Mesenchymal stem cell (in vitro differentiated cells and primary cell): ENCODE measurements around the gene TBL3.

Source experiments
- DNase-seq: peaks from one replicate; pipeline ENCODE4 v3.0.0-alpha.2; 2013
- H2AFZ ChIP-seq: one replicate; pipeline ENCODE4 v1.6.1; 2013; ENCODE audit warnings: low read depth, mild to moderate bottlenecking, control low read depth, inconsistent platforms, low read length, moderate library complexity
- H2AK5ac ChIP-seq: 2 replicates; pipeline ENCODE4 v1.6.1; 2013; ENCODE audit warnings: low read length, moderate library complexity, mild to moderate bottlenecking, inconsistent platforms; ENCODE audit not compliant: severe bottlenecking
- H2BK120ac ChIP-seq: one replicate; pipeline ENCODE4 v1.6.1; 2013; ENCODE audit warnings: low read depth, mild to moderate bottlenecking, inconsistent platforms, low read length, moderate library complexity
- H2BK12ac ChIP-seq, 2 experiments: one replicate each; pipeline ENCODE4 v1.6.1; 2013; ENCODE audit warnings: inconsistent platforms in 2 of 2, low read length in 2 of 2, mild to moderate bottlenecking in 2 of 2, moderate library complexity in 2 of 2, control low read depth in 1 of 2
- H2BK15ac ChIP-seq: one replicate; pipeline ENCODE4 v1.6.1; 2013; ENCODE audit warnings: mild to moderate bottlenecking, low read depth, inconsistent platforms; ENCODE audit not compliant: poor library complexity, severe bottlenecking
- H2BK5ac ChIP-seq: 2 replicates; pipeline ENCODE4 v1.6.1; 2013; ENCODE audit warnings: low read depth, mild to moderate bottlenecking, low read length, control low read depth, inconsistent platforms; ENCODE audit not compliant: poor library complexity, severe bottlenecking
- H3K14ac ChIP-seq, 2 experiments: one replicate each; pipeline ENCODE4 v1.6.1; 2013; ENCODE audit warnings: inconsistent platforms in 2 of 2, low read length in 2 of 2, control low read depth in 1 of 2, mild to moderate bottlenecking in 1 of 2, moderate library complexity in 1 of 2
- H3K18ac ChIP-seq, 2 experiments: one replicate each; pipeline ENCODE4 v1.6.1; 2013; ENCODE audit warnings: inconsistent platforms in 2 of 2, low read length in 2 of 2, control low read depth in 1 of 2, low read depth in 1 of 2, mild to moderate bottlenecking in 1 of 2
- H3K23ac ChIP-seq, 2 experiments: one replicate each; pipeline ENCODE4 v1.6.1; 2013; ENCODE audit warnings: inconsistent platforms in 2 of 2, low read length in 2 of 2, mild to moderate bottlenecking in 2 of 2, moderate library complexity in 2 of 2, control low read depth in 1 of 2
- H3K27ac ChIP-seq: 2 replicates; pipeline ENCODE4 v1.5.1; 2013; ENCODE audit warnings: mild to moderate bottlenecking, moderate library complexity, low read length, control low read depth, inconsistent platforms; ENCODE audit not compliant: poor library complexity, severe bottlenecking
- H3K27me3 ChIP-seq, 2 experiments: 2 replicates each; pipeline versions ENCODE4 v1.6.1 to v1.7.0; 2013; ENCODE audit warnings: low read length in 2 of 2, mild to moderate bottlenecking in 2 of 2, moderate library complexity in 2 of 2, control low read depth in 1 of 2, inconsistent platforms in 1 of 2; ENCODE audit not compliant: control insufficient read depth in 1 of 2, insufficient read depth in 1 of 2
- H3K36me3 ChIP-seq, 2 experiments: 2 replicates each; pipeline versions ENCODE4 v1.6.1 to v1.7.0; 2013; ENCODE audit warnings: low read length in 2 of 2, control low read depth in 1 of 2, inconsistent platforms in 1 of 2, low read depth in 1 of 2, mild to moderate bottlenecking in 1 of 2; ENCODE audit not compliant: insufficient read depth in 2 of 2, control insufficient read depth in 1 of 2
- H3K4ac ChIP-seq, 2 experiments: one replicate each; pipeline ENCODE4 v1.6.1; 2013; ENCODE audit warnings: inconsistent platforms in 2 of 2, low read length in 2 of 2, mild to moderate bottlenecking in 2 of 2, moderate library complexity in 2 of 2, control low read depth in 1 of 2, low read depth in 1 of 2
- H3K4me1 ChIP-seq: 2 replicates; pipeline ENCODE4 v1.6.1; 2013; ENCODE audit warnings: low read depth, low read length, control low read depth; ENCODE audit not compliant: control insufficient read depth, insufficient read depth
- H3K4me2 ChIP-seq: 2 replicates; pipeline ENCODE4 v1.6.1; 2013; ENCODE audit warnings: low read length, mild to moderate bottlenecking, inconsistent platforms; ENCODE audit not compliant: poor library complexity, severe bottlenecking
- H3K4me3 ChIP-seq, 2 experiments: 2 replicates each; pipeline versions ENCODE4 v1.5.1 to v1.7.0; 2013; ENCODE audit warnings: low read length in 2 of 2, mild to moderate bottlenecking in 2 of 2, control low read depth in 1 of 2, low read depth in 1 of 2; ENCODE audit not compliant: insufficient read depth in 1 of 2
- H3K79me1 ChIP-seq: replicated peaks from 2 replicates; pipeline ENCODE4 v1.6.1; 2013; ENCODE audit warnings: mild to moderate bottlenecking, control low read depth, low read length, inconsistent platforms; ENCODE audit not compliant: poor library complexity, severe bottlenecking
- H3K9ac ChIP-seq: 2 replicates; pipeline ENCODE4 v1.7.0; 2013; ENCODE audit warnings: mild to moderate bottlenecking, low read length, moderate library complexity
- H3K9me3 ChIP-seq: 2 replicates; pipeline ENCODE4 v1.7.0; 2013; ENCODE audit warnings: mild to moderate bottlenecking, low read length; ENCODE audit not compliant: control insufficient read depth
- H4K8ac ChIP-seq: one replicate; pipeline ENCODE4 v1.6.1; 2013; ENCODE audit warnings: inconsistent platforms, mild to moderate bottlenecking, low read length, moderate library complexity
- H4K91ac ChIP-seq: one replicate; pipeline ENCODE4 v1.6.1; 2013; ENCODE audit warnings: mild to moderate bottlenecking, low read length, inconsistent platforms
- WGBS: methylation state at CpG from one replicate; pipeline ENCODE4 v1.1.7; 2013; ENCODE audit warnings: mixed read lengths; 5-methylcytosine and 5-hydroxymethylcytosine counted together

TBL3 gene

DNA sequence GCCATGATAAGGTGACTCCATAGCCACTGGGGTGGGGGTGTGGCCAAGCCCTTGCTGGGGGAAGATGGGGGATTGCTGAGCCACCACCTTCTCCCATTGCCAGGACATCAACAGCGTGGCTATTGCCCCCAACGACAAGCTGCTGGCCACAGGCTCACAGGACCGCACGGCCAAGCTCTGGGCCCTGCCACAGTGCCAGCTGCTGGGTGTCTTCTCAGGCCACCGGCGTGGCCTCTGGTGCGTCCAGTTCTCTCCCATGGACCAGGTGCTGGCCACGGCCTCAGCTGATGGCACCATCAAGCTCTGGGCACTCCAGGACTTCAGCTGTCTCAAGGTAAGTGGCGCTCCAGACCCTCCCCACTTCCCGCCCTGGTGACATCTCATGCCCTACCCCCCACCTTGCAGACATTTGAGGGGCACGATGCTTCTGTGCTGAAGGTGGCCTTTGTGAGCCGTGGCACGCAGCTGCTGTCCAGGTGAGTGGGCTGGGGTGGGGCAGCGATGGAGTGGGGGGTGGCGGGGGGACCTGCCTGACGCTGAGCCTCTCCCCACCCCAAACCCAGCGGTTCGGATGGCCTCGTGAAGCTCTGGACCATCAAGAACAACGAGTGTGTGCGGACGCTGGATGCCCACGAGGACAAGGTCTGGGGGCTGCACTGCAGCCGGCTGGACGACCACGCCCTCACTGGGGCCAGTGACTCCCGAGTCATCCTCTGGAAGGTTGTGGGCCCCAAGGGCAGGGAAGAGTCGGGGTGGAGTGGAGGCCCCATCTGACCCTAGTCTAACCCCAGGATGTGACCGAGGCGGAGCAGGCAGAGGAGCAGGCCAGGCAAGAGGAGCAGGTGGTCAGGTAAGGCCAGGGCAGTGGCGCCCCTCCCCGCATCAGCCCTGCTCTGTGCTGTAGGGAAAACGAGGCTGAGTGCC is 5.4 kb downstream of the TBL3 start:
- Histone ChIP-seq H3K23ac (no peak overlapping the region), H3K18ac (no peak overlapping the region), H3K27me3 (peaks cover 27 to 31% of the 10 kb centered on the region in 2 experiments), H2AK5ac (no peak overlapping the region), H3K9me3 (no peaks in the 10 kb centered on the region), H2AFZ (no peak overlapping the region), H4K91ac (no peak overlapping the region), H2BK12ac (no peak overlapping the region), H3K79me1 (peaks cover 22% of the 10 kb centered on the region), H3K14ac (no peak overlapping the region), H2BK120ac (no peak overlapping the region), H3K4me3 (no peak overlapping the region), H3K9ac (no peak overlapping the region), H2BK5ac (no peak overlapping the region), H3K4ac (no peak overlapping the region), H3K36me3 (peaks cover 45 to 67% of the 10 kb centered on the region in 2 experiments), H3K4me1 (peaks cover 32% of the 10 kb centered on the region), H4K8ac (no peak overlapping the region), H2BK15ac (no peak overlapping the region), H3K4me2 (no peak overlapping the region), H3K27ac (no peak overlapping the region)
- 95% methylated on average over 33 of the region's 33 CpGs for WGBS
- no peak for DNase-seq

DNA sequence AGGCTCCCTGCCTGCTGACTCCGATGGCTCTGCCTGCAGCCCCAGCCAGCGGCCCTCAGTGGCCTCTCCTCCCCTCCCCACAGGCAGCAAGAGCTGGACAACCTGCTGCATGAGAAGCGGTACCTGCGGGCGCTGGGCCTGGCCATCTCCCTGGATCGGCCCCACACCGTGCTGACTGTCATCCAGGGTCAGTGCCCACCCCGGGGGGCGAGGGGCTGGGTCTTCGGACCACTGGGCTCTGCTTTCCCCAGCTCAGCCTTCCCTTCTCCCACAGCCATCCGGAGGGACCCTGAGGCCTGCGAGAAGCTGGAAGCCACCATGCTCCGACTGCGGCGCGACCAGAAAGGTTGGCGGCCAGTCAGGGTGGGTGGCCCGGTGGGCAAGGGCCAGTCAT is 6.0 kb downstream of the TBL3 start:
- Histone ChIP-seq H3K27me3 (peaks cover 32 to 37% of the 10 kb centered on the region in 2 experiments), H3K4me1 (peaks cover 28% of the 10 kb centered on the region), H3K36me3 (peaks cover 45 to 67% of the 10 kb centered on the region in 2 experiments), H4K91ac (no peak overlapping the region), H3K9me3 (no peaks in the 10 kb centered on the region), H3K79me1 (peaks cover 22% of the 10 kb centered on the region), H2BK120ac (no peak overlapping the region), H3K9ac (no peak overlapping the region), H4K8ac (no peak overlapping the region), H3K18ac (no peak overlapping the region), H2AFZ (no peak overlapping the region), H2BK5ac (no peak overlapping the region), H3K23ac (no peak overlapping the region), H2BK12ac (no peak overlapping the region), H3K14ac (no peak overlapping the region), H2BK15ac (no peak overlapping the region), H3K4ac (no peak overlapping the region), H3K27ac (no peak overlapping the region), H3K4me3 (no peak overlapping the region), H2AK5ac (no peak overlapping the region), H3K4me2 (no peak overlapping the region)
- WGBS: over 99% methylated on average over 18 of the region's 18 CpGs
- DNase-seq: no peak

DNA sequence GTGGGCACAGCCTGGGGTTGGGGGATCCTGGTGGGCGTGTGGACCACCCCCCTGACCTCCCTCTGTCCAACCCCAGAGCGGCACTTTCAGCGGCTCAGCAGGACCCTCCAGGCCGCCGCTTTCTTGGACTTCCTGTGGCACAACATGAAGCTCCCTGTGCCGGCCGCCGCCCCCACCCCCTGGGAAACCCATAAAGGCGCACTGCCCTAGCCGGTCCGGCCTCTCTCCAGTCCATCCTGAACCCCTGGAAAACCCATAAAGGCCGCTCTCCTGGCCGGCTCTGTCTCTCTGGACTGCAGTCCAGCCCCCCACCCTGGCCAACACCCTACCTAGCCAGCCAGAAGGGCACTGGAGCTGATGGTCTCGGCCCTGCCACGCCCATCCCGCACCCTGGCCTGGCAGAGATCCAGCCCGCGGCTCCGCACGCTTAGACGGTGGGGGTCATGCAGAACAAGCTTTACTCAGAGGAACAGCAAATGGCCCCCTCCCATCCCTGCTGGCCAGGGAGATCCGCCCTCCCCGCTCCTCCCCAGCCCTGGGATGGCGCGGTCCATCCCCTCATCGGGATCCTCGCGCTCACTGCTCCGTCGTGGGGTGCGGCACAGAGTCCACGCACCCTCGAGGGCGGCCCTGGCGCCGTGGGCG is 6.7 kb downstream of the TBL3 start:
- WGBS: 78% methylated on average over 37 of the region's 37 CpGs

More for the DNA sequence above, 6.7 kb downstream of the TBL3 start:
- H2BK15ac ChIP-seq: no peak overlapping the region
- no peak overlapping the region for H2BK12ac ChIP-seq
- H3K4ac ChIP-seq: no peak overlapping the region
- H3K23ac ChIP-seq: no peak overlapping the region
- H3K9me3 ChIP-seq: no peaks in the 10 kb centered on the region
- H2AK5ac ChIP-seq: no peak overlapping the region
- no peak overlapping the region for H2AFZ ChIP-seq
- no peak overlapping the region for H3K4me2 ChIP-seq
- no peak overlapping the region for H2BK5ac ChIP-seq
- no peak overlapping the region for H3K4me3 ChIP-seq
- no peak overlapping the region for H3K14ac ChIP-seq
- no peak overlapping the region for H4K91ac ChIP-seq
- no peak overlapping the region for H4K8ac ChIP-seq
- H3K79me1 ChIP-seq: peaks cover 20% of the 10 kb centered on the region
- no peak for DNase-seq
- no peak overlapping the region for H3K27ac ChIP-seq
- H3K36me3 ChIP-seq: peaks cover 45 to 67% of the 10 kb centered on the region in 2 experiments
- peaks cover 29% of the 10 kb centered on the region for H3K4me1 ChIP-seq
- no peak overlapping the region for H2BK120ac ChIP-seq
- H3K9ac ChIP-seq: no peak overlapping the region
- peaks cover 35 to 41% of the 10 kb centered on the region in 2 experiments for H3K27me3 ChIP-seq
- H3K18ac ChIP-seq: no peak overlapping the region
